HG02623 (cell line): Measurements from ENCODE around the gene SAXO2.
"Not testable (repeated sequence)": the region's sequence is repeated elsewhere in the genome, so short reads cannot be mapped to it uniquely, and the experiment has no call there.

ENCODE experiments used
- ATAC-seq: cut with Tn5 transposase; IDR thresholded peaks from one replicate; pipeline ENCODE4 v1.9.1; 2021; ENCODE audit warnings: moderate library complexity; ENCODE audit not compliant: unreplicated experiment

Gene SAXO2

GRCh38 chr15:82332711-82333602 is 70.3 kb downstream of the SAXO2 start:
- not testable (repeated sequence) for ATAC-seq

DNA sequence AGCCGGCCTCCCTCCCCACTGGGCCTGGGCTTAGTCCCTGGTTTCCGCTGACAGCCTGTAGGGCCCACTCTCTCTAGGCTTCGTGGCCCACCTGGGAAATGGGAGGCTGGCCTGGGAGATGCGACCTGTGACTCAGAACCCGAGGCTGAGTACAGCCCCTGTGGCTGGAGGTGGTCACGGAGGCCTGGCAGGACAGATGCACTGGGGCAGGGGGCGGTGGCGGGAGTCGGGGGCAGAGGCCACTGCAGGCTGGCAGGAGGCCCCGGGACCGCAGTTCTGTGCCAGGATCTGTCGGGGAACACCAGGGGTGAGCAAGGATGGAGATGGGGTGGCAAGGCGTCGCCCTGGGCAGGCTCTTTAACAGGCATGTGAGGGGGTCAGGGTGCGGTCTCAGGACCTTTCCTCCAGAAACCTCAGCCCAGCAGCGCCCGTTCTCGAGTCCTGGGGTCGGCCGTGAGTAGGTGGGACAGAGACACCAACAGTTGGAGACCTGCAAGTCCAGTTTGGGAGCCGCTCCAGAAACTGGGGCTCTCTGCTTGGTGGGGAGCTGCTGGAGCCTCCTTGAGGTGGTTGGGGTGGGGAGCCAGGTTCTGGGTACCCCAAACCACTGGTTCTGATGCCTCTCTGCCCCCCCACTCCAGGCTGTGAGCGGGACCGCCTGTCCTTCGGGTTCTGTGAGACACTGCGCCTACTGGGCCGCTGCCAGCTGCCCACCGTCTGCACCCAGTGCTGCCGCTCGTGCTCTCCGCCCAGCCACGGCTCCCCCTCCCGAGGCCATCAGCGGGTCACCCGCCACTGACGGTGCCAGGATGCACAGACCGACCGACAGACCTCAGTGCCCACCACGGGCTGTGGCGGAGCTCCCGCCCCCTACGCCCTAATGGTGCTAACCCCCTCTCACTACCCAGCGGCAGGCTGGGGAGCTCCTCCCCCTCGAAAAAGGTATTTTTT is 71.3 kb downstream of the SAXO2 start:
- ATAC-seq = not testable (repeated sequence)
